Middle frontal gyrus (tissue), 1 donor: ENCODE data around the gene ARSG.
"Not testable (repeated sequence)": the region's sequence is repeated elsewhere in the genome, so short reads cannot be mapped to it uniquely, and the experiment has no call there.

Experiments used
- DNase-seq: peaks from one replicate; pipeline ENCODE4 v3.0.0-alpha.2; 2015; ENCODE audit warnings: low spot score; ENCODE audit errors: extremely low spot score

Gene ARSG

GRCh38 chr17:68304706-68305105 lies 13.4 kb downstream of the ARSG start:
- DNase-seq: no peak

- DNase-seq: no peak
Measured at GRCh38 chr17:68305142-68305541, 13.8 kb downstream of the ARSG start.

DNA sequence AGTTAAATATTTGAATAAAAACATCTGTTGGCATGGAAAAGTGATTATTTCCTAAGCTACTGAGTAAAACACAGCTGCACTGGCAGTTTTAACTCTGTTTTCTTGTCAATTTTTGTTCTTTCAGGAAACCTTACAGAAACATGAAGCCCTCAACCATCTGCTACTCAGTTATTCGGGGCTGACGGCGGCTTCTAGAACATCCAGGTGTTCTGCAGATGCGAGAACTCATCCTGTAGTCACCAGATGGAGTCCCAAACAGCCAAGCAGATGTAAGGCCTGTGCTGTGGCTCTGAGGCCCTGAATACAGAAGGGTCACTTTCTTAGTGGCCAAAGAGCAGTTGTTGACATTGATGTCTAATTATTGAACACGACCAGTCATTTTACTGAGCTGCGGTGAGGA lies 15.5 kb downstream of the ARSG start:
- DNase-seq: no peak

GRCh38 chr17:68307443-68307842 lies 16.1 kb downstream of the ARSG start:
- no peak for DNase-seq

DNA sequence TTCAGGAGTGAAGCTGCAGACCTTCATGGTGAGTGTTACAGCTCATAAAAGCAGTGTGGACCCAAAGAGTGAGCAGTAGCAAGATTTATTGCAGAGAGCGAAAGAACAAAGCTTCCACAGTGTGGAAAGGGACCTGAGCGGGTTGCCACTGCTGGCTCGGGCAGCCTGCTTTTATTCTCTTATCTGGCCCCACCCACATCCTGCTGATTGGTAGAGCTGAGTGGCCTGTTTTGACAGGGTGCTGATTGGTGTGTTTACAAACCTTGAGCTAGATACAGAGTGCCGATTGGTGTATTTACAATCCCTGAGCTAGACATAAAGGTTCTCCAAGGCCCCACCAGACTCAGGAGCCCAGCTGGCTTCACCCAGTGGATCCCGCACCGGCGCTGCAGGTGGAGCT lies 17.2 kb downstream of the ARSG start:
- not testable (repeated sequence) for DNase-seq

DNA sequence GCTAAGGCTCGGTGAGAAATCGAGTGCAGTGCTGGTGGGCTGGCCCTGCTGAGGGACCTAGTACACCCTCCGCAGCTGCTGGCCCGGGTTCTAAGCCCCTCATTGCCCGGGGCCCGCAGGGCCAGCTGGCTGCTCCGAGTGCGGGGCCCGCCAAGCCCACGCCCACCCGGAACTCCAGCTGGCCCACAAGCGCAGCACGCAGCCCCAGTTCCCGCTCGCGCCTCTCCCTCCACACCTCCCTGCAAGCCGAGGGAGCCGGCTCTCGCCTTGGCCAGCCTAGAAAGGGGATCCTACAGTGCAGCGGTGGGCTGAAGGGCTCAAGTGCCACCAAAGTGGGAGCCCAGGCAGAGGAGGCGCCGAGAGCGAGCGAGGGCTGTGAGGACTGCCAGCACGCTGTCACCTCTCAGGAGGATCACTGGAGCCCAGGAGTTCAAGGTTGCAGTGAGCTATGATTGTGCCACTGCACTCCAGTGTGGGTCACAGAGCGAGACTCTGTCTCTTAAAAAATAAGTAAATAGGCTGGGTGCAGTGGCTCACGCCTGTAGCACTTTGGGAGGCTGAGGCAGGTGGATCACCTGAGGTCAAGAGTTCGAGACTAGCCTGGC lies 17.9 kb downstream of the ARSG start:
- DNase-seq: not testable (repeated sequence)

- DNase-seq: no peak
Measured at GRCh38 chr17:68310152-68310551, 18.9 kb downstream of the ARSG start.

- DNase-seq: no peak
Measured at GRCh38 chr17:68314916-68315535, 23.7 kb downstream of the ARSG start.

- DNase-seq: no peak
Measured at GRCh38 chr17:68315930-68316329, 24.6 kb downstream of the ARSG start.

DNA sequence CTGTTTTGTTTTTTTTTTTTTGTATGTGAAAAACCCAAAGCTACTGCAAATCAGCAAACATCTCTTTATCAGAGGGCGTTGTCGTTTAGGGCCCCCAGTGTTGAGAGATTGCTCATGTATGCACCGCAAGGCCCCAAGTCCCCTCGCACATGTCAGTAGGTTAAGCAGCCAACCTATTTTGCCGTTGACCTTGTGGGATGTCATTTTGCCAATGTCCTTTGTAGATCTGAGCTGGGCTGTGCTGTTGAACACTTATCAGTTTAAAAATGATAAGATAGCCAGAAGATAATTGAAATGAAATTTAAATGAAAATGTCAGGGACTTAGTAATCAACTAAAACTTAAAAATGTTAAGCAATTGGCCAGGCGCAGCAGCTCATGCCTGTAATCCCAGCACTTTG lies 26.2 kb downstream of the ARSG start:
- DNase-seq: no peak

- DNase-seq: no peak
Measured at GRCh38 chr17:68318103-68318991, 27.1 kb downstream of the ARSG start.

GRCh38 chr17:68319410-68320162 lies 28.3 kb downstream of the ARSG start:
- DNase-seq: no peak

GRCh38 chr17:68320311-68320865 lies 29.1 kb downstream of the ARSG start:
- no peak for DNase-seq

DNA sequence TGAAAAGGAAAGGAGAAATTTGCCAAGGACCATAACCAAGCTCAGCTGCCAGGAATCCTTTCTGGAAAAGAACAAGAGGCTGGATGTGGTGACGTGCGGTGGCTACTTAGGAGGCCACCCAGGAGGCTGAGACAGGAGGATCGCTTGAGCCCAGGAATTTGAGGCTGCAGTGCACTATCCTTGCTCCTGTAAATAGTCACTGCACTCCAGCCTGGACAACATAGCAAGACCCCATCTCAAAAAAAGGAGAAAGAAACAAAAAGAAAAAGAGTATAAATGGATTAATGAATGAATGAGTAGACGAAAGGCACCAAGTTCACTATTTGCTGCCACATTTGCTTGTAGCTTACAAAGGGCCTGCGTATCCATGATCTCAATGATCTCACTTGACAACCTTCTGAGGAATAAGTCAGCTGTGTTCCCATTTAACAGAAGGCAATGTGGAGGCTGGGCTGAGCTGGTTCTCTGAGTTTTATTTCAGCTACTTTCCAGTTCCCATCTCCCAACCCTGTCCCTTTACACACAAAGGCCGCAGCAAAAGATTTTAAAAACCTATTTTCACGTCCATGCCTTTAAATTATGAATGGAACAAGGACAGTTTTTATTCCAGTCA lies 29.8 kb downstream of the ARSG start:
- DNase-seq: no peak

- DNase-seq: no peak
Measured at GRCh38 chr17:68321556-68321954, 30.3 kb downstream of the ARSG start.

- no peak for DNase-seq
Measured at GRCh38 chr17:68322630-68323029, 31.3 kb downstream of the ARSG start.

DNA sequence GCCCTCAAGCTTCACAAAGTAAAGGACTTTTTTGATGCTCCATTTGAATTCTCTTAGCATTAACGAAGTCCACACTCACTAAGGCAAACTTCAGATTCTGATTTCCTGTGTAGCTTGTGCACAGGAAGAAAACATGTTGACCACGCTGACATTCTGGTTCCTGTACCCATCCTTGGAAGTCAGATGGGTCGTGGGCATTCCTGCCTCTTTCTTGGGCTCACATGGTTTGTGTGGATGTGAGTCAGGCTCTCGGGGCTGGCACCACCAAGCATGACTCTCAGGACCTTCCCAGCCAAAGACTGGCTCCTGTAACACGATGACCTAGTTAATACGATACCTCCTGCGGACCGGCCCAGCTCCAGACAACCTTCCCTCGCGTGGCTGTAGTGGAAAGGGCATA lies 32.8 kb downstream of the ARSG start:
- DNase-seq: no peak

DNA sequence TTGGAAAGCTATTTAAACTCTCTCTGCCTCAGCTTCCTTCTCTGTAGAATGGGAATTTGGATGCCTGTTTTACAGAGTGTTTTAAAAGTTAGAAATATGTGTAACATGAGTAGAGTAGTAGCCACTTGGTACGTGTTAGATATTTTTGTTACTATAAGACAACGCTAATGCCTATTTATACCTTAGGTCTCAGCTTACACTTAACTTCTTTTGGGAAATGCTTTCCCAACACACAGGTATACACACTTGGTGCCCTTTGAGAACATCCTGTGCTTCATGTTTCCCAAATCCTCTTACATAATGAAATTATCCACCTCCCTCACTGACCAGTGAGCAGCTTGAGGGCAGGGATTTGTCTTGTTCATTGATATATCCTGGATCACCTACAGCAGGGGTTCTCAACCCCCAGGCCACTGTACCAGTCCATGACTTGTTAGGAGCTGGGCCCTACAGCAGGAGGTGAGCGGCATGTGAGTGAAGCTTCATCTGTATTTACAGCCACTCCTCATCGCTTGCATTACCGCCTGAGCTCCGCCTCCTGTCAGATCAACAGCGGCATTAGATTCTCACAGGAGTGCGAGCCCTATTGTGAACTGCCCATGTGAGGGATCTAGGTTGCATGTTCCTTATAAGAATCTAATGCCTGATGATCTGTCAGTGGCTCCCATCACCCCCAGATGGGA lies 33.5 kb downstream of the ARSG start:
- DNase-seq: no peak

DNA sequence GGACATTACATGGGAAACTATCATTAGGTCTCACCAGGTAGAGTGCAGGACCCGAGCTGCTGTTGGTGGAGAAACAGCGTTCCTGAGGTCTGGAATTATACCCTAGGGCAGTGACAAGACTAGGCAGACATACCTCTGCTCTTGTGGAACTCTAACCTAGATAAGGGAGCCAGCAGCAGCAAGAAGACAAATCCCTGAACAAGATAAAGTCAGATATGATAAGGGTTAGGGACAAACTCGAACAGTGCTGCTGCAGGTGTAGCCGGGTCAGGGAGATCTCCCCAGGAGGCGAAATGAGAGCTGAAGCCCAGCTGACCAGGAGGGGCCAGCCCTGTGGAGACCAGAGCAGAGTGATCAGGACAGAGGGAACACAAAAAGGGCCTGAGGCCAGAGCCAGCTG lies 34.7 kb downstream of the ARSG start:
- DNase-seq: no peak

DNA sequence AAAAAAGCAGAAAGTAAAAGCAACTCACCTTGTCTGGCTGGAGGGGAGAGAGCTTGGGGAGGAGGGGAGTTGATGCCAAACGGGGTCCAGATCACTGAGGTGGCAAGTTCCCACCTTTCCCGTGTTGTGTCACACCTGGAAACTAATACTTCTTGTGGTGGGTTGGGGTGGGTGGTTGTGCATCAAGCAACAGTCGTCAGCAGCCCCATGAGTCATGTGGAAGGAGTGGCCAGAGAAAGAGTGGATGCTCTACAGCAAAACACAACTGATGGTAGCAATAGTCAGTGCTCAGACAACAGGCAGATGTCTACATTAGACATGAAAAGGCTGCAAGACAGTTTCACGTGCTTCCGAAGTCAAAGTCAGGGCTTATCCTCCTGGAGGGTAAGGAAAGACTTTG lies 35.4 kb downstream of the ARSG start:
- DNase-seq: no peak
